ENCODE measurements around the gene XDH. TPM values are rescaled to one million over a fixed set of nuclear protein-coding genes. Genes with fewer than 3 reads are reported as not detected.
A peak's percentile ranks its signal among the peaks of the same experiment; 100 is the strongest.

Gene XDH
- total RNA-seq, 1 experiment from 2014 or later, result 0.59 TPM

- Histone ChIP-seq H3K4me3 (ENCODE audit: insufficient read depth, low read depth, low read length) (no peak overlapping the region), H3K27me3 (ENCODE audit: control insufficient read depth, insufficient read depth, low read length) (no peaks in the 10 kb centered on the region), H3K36me3 (replicated peaks; ENCODE audit: control insufficient read depth, insufficient read depth, low read length) (no peaks in the 10 kb centered on the region)
- DNase-seq, result no peak
Observed at GRCh38 chr2:31415421-31415820, 879 bp upstream of the XDH start.

- DNase-seq, result peak; percentile 23
- Histone ChIP-seq H3K27me3 (ENCODE audit: control insufficient read depth, insufficient read depth, low read length) (no peaks in the 10 kb centered on the region), H3K36me3 (replicated peaks; ENCODE audit: control insufficient read depth, insufficient read depth, low read length) (no peaks in the 10 kb centered on the region), H3K4me3 (ENCODE audit: insufficient read depth, low read depth, low read length) (no peak overlapping the region)
Observed at GRCh38 chr2:31413862-31414550, 536 bp downstream of the XDH start.

GRCh38 chr2:31413025-31413424 is 1.5 kb downstream of the XDH start:
- DNase-seq, result no peak
- H3K4me3 ChIP-seq (ENCODE audit: insufficient read depth, low read depth, low read length), result no peak overlapping the region
- no peaks in the 10 kb centered on the region for H3K36me3 ChIP-seq (replicated peaks; ENCODE audit: control insufficient read depth, insufficient read depth, low read length)
- H3K27me3 ChIP-seq (ENCODE audit: control insufficient read depth, insufficient read depth, low read length), result no peaks in the 10 kb centered on the region

- H3K36me3 ChIP-seq (replicated peaks; ENCODE audit: control insufficient read depth, insufficient read depth, low read length), result no peaks in the 10 kb centered on the region
- H3K27me3 ChIP-seq (ENCODE audit: control insufficient read depth, insufficient read depth, low read length), result no peaks in the 10 kb centered on the region
- DNase-seq, result no peak
- no peak overlapping the region for H3K4me3 ChIP-seq (ENCODE audit: insufficient read depth, low read depth, low read length)
Observed at GRCh38 chr2:31411771-31412170, 2.8 kb downstream of the XDH start.

- no peaks in the 10 kb centered on the region for H3K27me3 ChIP-seq (ENCODE audit: control insufficient read depth, insufficient read depth, low read length)
- DNase-seq, result no peak
- no peaks in the 10 kb centered on the region for H3K36me3 ChIP-seq (replicated peaks; ENCODE audit: control insufficient read depth, insufficient read depth, low read length)
- H3K4me3 ChIP-seq (ENCODE audit: insufficient read depth, low read depth, low read length), result no peak overlapping the region
Observed at GRCh38 chr2:31406593-31407385, 7.8 kb downstream of the XDH start.

- no peaks in the 10 kb centered on the region for H3K36me3 ChIP-seq (replicated peaks; ENCODE audit: control insufficient read depth, insufficient read depth, low read length)
- no peak for DNase-seq
- no peaks in the 10 kb centered on the region for H3K27me3 ChIP-seq (ENCODE audit: control insufficient read depth, insufficient read depth, low read length)
- no peak overlapping the region for H3K4me3 ChIP-seq (ENCODE audit: insufficient read depth, low read depth, low read length)
Observed at GRCh38 chr2:31404827-31405226, 9.7 kb downstream of the XDH start.

- H3K4me3 ChIP-seq (ENCODE audit: insufficient read depth, low read depth, low read length), result no peak overlapping the region
Observed at GRCh38 chr2:31404302-31404701, 10.2 kb downstream of the XDH start.

GRCh38 chr2:31402388-31402787 is 12.2 kb downstream of the XDH start:
- no peaks in the 10 kb centered on the region for H3K36me3 ChIP-seq (replicated peaks; ENCODE audit: control insufficient read depth, insufficient read depth, low read length)
- no peak for DNase-seq
- H3K4me3 ChIP-seq (ENCODE audit: insufficient read depth, low read depth, low read length), result no peak overlapping the region
- no peaks in the 10 kb centered on the region for H3K27me3 ChIP-seq (ENCODE audit: control insufficient read depth, insufficient read depth, low read length)

More at GRCh38 chr2:31404302-31404701, 10.2 kb downstream of the XDH start:
- Histone ChIP-seq H3K27me3 (ENCODE audit: control insufficient read depth, insufficient read depth, low read length) (no peaks in the 10 kb centered on the region), H3K36me3 (replicated peaks; ENCODE audit: control insufficient read depth, insufficient read depth, low read length) (no peaks in the 10 kb centered on the region)
- DNase-seq, result no peak

- Histone ChIP-seq H3K27me3 (ENCODE audit: control insufficient read depth, insufficient read depth, low read length) (no peaks in the 10 kb centered on the region), H3K4me3 (ENCODE audit: insufficient read depth, low read depth, low read length) (no peak overlapping the region), H3K36me3 (replicated peaks; ENCODE audit: control insufficient read depth, insufficient read depth, low read length) (no peaks in the 10 kb centered on the region)
- no peak for DNase-seq
Observed at GRCh38 chr2:31401580-31401979, 13.0 kb downstream of the XDH start.

- DNase-seq, result no peak
- Histone ChIP-seq H3K4me3 (ENCODE audit: insufficient read depth, low read depth, low read length) (no peak overlapping the region), H3K27me3 (ENCODE audit: control insufficient read depth, insufficient read depth, low read length) (no peaks in the 10 kb centered on the region), H3K36me3 (replicated peaks; ENCODE audit: control insufficient read depth, insufficient read depth, low read length) (no peaks in the 10 kb centered on the region)
Observed at GRCh38 chr2:31398881-31399280, 15.7 kb downstream of the XDH start.

- no peak for DNase-seq
- Histone ChIP-seq H3K36me3 (replicated peaks; ENCODE audit: control insufficient read depth, insufficient read depth, low read length) (no peaks in the 10 kb centered on the region), H3K4me3 (ENCODE audit: insufficient read depth, low read depth, low read length) (no peak overlapping the region), H3K27me3 (ENCODE audit: control insufficient read depth, insufficient read depth, low read length) (no peaks in the 10 kb centered on the region)
Observed at GRCh38 chr2:31397094-31397493, 17.4 kb downstream of the XDH start.

GRCh38 chr2:31390324-31390723 is 24.2 kb downstream of the XDH start:
- Histone ChIP-seq H3K27me3 (ENCODE audit: control insufficient read depth, insufficient read depth, low read length) (no peaks in the 10 kb centered on the region), H3K36me3 (replicated peaks; ENCODE audit: control insufficient read depth, insufficient read depth, low read length) (no peaks in the 10 kb centered on the region), H3K4me3 (ENCODE audit: insufficient read depth, low read depth, low read length) (no peak overlapping the region)
- no peak for DNase-seq

- Histone ChIP-seq H3K27me3 (ENCODE audit: control insufficient read depth, insufficient read depth, low read length) (no peaks in the 10 kb centered on the region), H3K36me3 (replicated peaks; ENCODE audit: control insufficient read depth, insufficient read depth, low read length) (no peaks in the 10 kb centered on the region), H3K4me3 (ENCODE audit: insufficient read depth, low read depth, low read length) (no peak overlapping the region)
- no peak for DNase-seq
Observed at GRCh38 chr2:31388736-31389135, 25.8 kb downstream of the XDH start.

GRCh38 chr2:31387850-31388249 is 26.7 kb downstream of the XDH start:
- Histone ChIP-seq H3K27me3 (ENCODE audit: control insufficient read depth, insufficient read depth, low read length) (no peaks in the 10 kb centered on the region), H3K4me3 (ENCODE audit: insufficient read depth, low read depth, low read length) (no peak overlapping the region), H3K36me3 (replicated peaks; ENCODE audit: control insufficient read depth, insufficient read depth, low read length) (no peaks in the 10 kb centered on the region)
- DNase-seq, result peak; percentile 52

GRCh38 chr2:31386648-31387047 is 27.9 kb downstream of the XDH start:
- no peaks in the 10 kb centered on the region for H3K36me3 ChIP-seq (replicated peaks; ENCODE audit: control insufficient read depth, insufficient read depth, low read length)
- H3K4me3 ChIP-seq (ENCODE audit: insufficient read depth, low read depth, low read length), result no peak overlapping the region
- DNase-seq, result peak; percentile 76
- no peaks in the 10 kb centered on the region for H3K27me3 ChIP-seq (ENCODE audit: control insufficient read depth, insufficient read depth, low read length)
